DND-41 (cell line): ENCODE results near the gene FARP1.

Source experiments
- ATAC-seq: fragments of 200-7000 bp; cut with Tn5 transposase; 3 replicates; pipeline ENCODE4 v1.9.1; 2021; ENCODE audit warnings: low read depth; ENCODE audit not compliant: insufficient read depth
- DNase-seq: peaks from one replicate; pipeline ENCODE4 v3.0.0-alpha.2; 2020
- H2AFZ ChIP-seq: 2 replicates; pipeline ENCODE4 v1.6.0; 2012; ENCODE audit warnings: low read depth, low read length
- H3K27ac ChIP-seq: 2 replicates; pipeline ENCODE4 v1.5.1; 2012; ENCODE audit warnings: low read length, inconsistent platforms
- H3K27me3 ChIP-seq: fragments of 200-600 bp; sonication (generic); 2 replicates; pipeline ENCODE4 v1.6.0; 2012; ENCODE audit warnings: low read length, mild to moderate bottlenecking, inconsistent platforms; ENCODE audit not compliant: insufficient read depth, poor library complexity
- H3K36me3 ChIP-seq: 2 replicates; pipeline ENCODE4 v1.5.1; 2012; ENCODE audit warnings: low read length, inconsistent platforms; ENCODE audit not compliant: insufficient read depth
- H3K4me1 ChIP-seq: 2 replicates; pipeline ENCODE4 v1.5.1; 2012; ENCODE audit warnings: mild to moderate bottlenecking, low read length; ENCODE audit not compliant: insufficient read depth
- H3K4me2 ChIP-seq: 2 replicates; pipeline ENCODE4 v1.6.0; 2012; ENCODE audit warnings: mild to moderate bottlenecking, moderate library complexity, low read length, inconsistent platforms; ENCODE audit not compliant: insufficient read depth
- H3K4me3 ChIP-seq, 2 experiments: fragments of 200-600 bp in 1 of 2; shearing (Covaris generic) in 1 of 2; 2 replicates each; pipeline ENCODE4 v1.5.1; 2012 to 2016; ENCODE audit warnings: inconsistent platforms in 2 of 2, low read length in 2 of 2, mild to moderate bottlenecking in 2 of 2, low read depth in 1 of 2, moderate library complexity in 1 of 2
- H3K79me2 ChIP-seq: 2 replicates; pipeline ENCODE4 v1.6.0; 2012; ENCODE audit warnings: low read length, inconsistent platforms; ENCODE audit not compliant: insufficient read depth
- H3K9ac ChIP-seq: 2 replicates; pipeline ENCODE4 v1.6.0; 2012; ENCODE audit warnings: low read depth, mild to moderate bottlenecking, inconsistent platforms, low read length, moderate library complexity
- H3K9me3 ChIP-seq: 2 replicates; pipeline ENCODE4 v1.5.1; 2012; ENCODE audit warnings: low read length, moderate library complexity, mild to moderate bottlenecking, inconsistent platforms; ENCODE audit not compliant: insufficient read depth, severe bottlenecking
- H4K20me1 ChIP-seq: 2 replicates; pipeline ENCODE4 v1.6.0; 2012; ENCODE audit warnings: low read length; ENCODE audit not compliant: insufficient read depth
- CTCF ChIP-seq: IDR thresholded peaks from 2 replicates; pipeline ENCODE4 v1.5.1; 2012; ENCODE audit warnings: borderline replicate concordance, low read length, moderate library complexity, mild to moderate bottlenecking; ENCODE audit not compliant: poor library complexity, severe bottlenecking; ENCODE audit errors: extremely low read depth
- EZH2 ChIP-seq: IDR thresholded peaks from 3 replicates; pipeline ENCODE4 v1.6.1; 2012; ENCODE audit warnings: borderline replicate concordance, low read depth, mild to moderate bottlenecking, moderate library complexity, low read length, inconsistent platforms; ENCODE audit not compliant: severe bottlenecking

Gene FARP1

GRCh38 chr13:98439896-98440295 lies 297.0 kb downstream of the FARP1 start:
- Histone ChIP-seq H3K79me2 (no peaks in the 10 kb centered on the region), H3K4me3 (no peak overlapping the region), H4K20me1 (no peaks in the 10 kb centered on the region; the same call in none of the 2 replicates), H3K27me3 (peaks cover 2% of the 10 kb centered on the region), H3K4me2 (no peak overlapping the region), H3K4me1 (no peaks in the 10 kb centered on the region), H3K9ac (no peak overlapping the region), H2AFZ (no peak overlapping the region), H3K27ac (no peak overlapping the region), H3K36me3 (no peaks in the 10 kb centered on the region), H3K9me3 (no peaks in the 10 kb centered on the region)
- ATAC-seq (no peak), DNase-seq (no peak)
- TF ChIP-seq EZH2 (no peak), CTCF (no peak)

- Histone ChIP-seq H3K9ac (no peak overlapping the region), H3K27me3 (no peaks in the 10 kb centered on the region), H3K4me2 (no peak overlapping the region), H3K36me3 (no peaks in the 10 kb centered on the region), H2AFZ (no peak overlapping the region), H3K4me3 (no peak overlapping the region), H4K20me1 (no peaks in the 10 kb centered on the region; the same call in none of the 2 replicates), H3K79me2 (no peaks in the 10 kb centered on the region), H3K27ac (no peak overlapping the region), H3K4me1 (peaks cover 2% of the 10 kb centered on the region), H3K9me3 (no peaks in the 10 kb centered on the region)
- no peak for TF ChIP-seq EZH2
- TF ChIP-seq CTCF = no peak
- ATAC-seq = no peak
- no peak for DNase-seq
Observed at GRCh38 chr13:98440390-98441055, 297.6 kb downstream of the FARP1 start.

GRCh38 chr13:98441056-98441676 lies 298.3 kb downstream of the FARP1 start:
- Histone ChIP-seq H3K36me3 (no peaks in the 10 kb centered on the region), H3K9ac (no peak overlapping the region), H3K4me2 (no peak overlapping the region), H4K20me1 (no peaks in the 10 kb centered on the region; the same call in none of the 2 replicates), H3K79me2 (no peaks in the 10 kb centered on the region), H3K4me3 (no peak overlapping the region), H2AFZ (no peak overlapping the region), H3K9me3 (no peaks in the 10 kb centered on the region), H3K27ac (no peak overlapping the region), H3K27me3 (no peaks in the 10 kb centered on the region), H3K4me1 (peaks cover 7% of the 10 kb centered on the region)
- no peak for TF ChIP-seq EZH2
- TF ChIP-seq CTCF = no peak
- ATAC-seq (no peak), DNase-seq (no peak)
